ENCODE data around the gene DNAL4. TPM values are rescaled to one million over a fixed set of nuclear protein-coding genes. Genes with fewer than 3 reads are reported as not detected.

DNAL4 gene
- polyA plus RNA-seq, 1 experiment = 29.9 TPM

DNA sequence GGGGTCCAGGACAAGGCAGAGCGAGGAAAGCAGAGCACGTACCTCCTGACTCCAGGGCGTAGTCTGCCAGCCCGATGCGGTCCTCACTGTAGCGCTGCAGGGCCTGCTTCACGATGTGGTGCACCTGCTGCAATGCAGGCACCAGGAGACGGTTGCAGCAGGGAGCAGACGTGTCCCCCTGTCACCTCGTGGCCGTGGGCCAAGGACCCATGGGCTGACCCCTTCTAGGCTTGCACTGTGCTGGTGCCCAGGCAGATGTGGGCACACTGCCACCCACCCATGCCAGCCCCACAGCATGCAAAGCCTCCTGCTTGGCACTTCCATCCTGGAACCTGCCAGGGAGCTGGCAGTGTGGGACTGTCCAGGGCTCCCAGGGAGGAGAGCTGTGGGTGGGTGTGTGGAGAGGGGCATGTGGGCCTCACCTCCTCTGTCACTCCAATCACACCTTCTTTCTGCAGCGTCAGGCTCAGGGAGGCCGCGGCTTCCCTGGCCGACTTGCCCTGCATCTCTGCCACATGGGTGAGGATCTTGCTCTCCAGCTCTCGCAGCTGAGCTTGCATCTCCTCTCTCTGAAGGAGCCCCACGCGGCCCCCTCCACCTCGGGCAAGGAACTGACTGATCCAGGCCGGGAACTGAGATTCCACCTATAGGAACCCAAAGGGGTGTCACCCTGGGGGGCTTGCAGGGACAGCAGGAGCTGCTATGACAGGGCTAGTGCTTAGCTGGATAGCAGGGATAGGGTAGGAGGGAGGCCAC, 54.5 kb downstream of the DNAL4 start:
- H3K27me3 ChIP-seq (ENCODE audit: control insufficient read depth, insufficient read depth, low read length) = no peaks in the 10 kb centered on the region
- ChIA-PET CTCF (interaction anchor here (1.1 kb wide), 1 partner anchor 12 kb away, joined by 3 read pairs; no protein-coding TSS in a partner anchor), POLR2A (no interaction called here)
- H3K4me3 ChIP-seq (ENCODE audit: low read depth, low read length) = no peak overlapping the region
- TF ChIP-seq, protein P1, sequence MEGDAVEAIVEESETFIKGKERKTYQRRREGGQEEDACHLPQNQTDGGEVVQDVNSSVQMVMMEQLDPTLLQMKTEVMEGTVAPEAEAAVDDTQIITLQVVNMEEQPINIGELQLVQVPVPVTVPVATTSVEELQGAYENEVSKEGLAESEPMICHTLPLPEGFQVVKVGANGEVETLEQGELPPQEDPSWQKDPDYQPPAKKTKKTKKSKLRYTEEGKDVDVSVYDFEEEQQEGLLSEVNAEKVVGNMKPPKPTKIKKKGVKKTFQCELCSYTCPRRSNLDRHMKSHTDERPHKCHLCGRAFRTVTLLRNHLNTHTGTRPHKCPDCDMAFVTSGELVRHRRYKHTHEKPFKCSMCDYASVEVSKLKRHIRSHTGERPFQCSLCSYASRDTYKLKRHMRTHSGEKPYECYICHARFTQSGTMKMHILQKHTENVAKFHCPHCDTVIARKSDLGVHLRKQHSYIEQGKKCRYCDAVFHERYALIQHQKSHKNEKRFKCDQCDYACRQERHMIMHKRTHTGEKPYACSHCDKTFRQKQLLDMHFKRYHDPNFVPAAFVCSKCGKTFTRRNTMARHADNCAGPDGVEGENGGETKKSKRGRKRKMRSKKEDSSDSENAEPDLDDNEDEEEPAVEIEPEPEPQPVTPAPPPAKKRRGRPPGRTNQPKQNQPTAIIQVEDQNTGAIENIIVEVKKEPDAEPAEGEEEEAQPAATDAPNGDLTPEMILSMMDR (IDR thresholded peaks at IDR 0.05; ENCODE audit: insufficient read depth, low read depth, low read length) = no peak
- peaks cover 43% of the 10 kb centered on the region for H3K36me3 ChIP-seq (ENCODE audit: control insufficient read depth, insufficient read depth, low read length)
- DNase-seq (ENCODE audit: low read depth) = no peak

DNA sequence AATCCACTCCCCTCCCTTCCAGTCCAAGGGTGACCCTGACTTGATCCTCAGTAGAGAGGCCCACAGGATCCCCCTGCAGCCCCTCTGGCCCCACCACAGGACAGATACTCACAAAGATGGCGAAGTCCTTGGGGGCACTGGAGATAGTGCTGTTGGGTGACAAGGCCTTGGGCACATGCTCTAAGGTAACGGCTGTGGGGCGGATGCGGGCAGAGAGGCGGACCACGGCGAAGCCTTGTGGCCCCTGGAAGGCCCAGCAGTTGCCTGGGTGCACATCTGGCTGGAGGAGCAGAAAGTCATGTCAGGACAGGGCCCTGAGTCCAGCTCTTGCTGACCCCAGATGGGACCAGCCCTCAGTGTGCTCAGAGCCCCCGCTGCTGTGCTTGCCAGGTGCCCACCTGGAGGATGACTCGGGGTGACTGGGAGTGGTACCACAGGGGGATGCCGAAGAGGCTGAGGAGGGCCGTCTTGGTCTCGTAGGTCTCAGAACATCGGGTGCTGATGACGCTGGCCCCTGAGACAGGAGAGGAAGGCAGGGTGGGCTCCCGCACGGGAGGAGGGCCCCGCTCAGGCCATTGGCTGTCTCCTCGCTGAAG, 55.4 kb downstream of the DNAL4 start:
- ChIA-PET POLR2A (no interaction called here), CTCF (no interaction called here)
- TF ChIP-seq, protein P1 (IDR thresholded peaks at IDR 0.05; ENCODE audit: insufficient read depth, low read depth, low read length) = no peak
- Histone ChIP-seq H3K4me3 (ENCODE audit: low read depth, low read length) (no peak overlapping the region), H3K36me3 (ENCODE audit: control insufficient read depth, insufficient read depth, low read length) (peaks cover 47% of the 10 kb centered on the region), H3K27me3 (ENCODE audit: control insufficient read depth, insufficient read depth, low read length) (no peaks in the 10 kb centered on the region)
- no peak for DNase-seq (ENCODE audit: low read depth)

DNA sequence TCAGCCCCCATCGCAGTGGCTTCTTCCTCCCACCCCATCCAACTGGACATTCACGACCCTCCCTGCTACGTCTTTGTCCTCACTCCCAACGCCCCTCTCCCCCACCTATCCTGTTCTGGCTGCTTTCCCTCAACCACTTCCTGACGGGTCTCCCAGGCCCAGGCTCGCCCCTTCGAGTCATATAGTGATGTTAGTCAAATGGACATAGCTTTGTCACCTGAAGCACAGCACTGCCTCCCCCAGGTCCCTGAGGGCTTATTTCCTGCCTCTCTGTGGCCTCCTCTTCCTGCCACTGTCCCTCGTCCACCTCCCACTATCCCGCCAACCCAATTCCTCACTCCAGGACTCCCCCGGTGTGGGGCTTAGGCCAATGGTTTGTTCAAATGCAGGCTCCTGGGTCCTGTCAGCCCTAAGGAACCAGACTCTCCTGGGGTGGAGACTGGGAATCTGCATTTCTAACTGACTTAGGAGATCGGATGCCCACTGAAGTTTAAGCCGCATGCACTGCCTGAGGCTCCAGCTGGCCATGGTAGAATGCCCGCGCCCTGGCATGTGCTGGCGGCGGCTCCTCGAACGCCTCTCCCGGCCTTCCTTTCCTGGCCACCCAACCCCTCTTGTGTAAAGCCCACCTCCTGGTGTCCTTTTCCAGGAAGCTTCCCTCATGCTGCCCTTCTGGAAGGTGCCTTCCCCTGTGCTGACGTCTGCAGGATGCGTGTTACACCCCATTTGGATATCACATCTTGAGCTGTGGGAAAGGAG, 56.5 kb downstream of the DNAL4 start:
- ChIA-PET POLR2A (no interaction called here), CTCF (interaction anchor here (0.9 kb wide), 1 partner anchor 15 kb away, joined by 4 read pairs; no protein-coding TSS in a partner anchor)
- Histone ChIP-seq H3K27me3 (ENCODE audit: control insufficient read depth, insufficient read depth, low read length) (no peaks in the 10 kb centered on the region), H3K4me3 (ENCODE audit: low read depth, low read length) (no peak overlapping the region), H3K36me3 (ENCODE audit: control insufficient read depth, insufficient read depth, low read length) (peaks cover 49% of the 10 kb centered on the region)
- DNase-seq (ENCODE audit: low read depth) = no peak
- TF ChIP-seq, protein P1 (IDR thresholded peaks at IDR 0.05; ENCODE audit: insufficient read depth, low read depth, low read length) = no peak

DNA sequence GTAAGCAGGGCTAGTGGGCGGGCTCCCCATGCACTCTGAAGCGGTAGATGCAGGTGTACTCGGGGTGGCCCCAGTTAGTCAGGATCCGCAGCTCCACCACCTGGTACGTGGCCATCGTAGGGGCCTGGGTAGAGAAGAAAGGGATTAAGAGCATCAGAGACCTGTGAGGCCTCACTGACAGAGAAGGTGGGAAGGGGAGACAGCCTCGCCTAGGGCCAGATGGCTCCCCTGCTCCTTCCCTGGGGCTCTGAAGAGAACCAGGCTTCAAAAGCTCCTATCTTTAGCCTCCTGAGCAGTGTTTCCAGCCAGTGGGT, 57.7 kb downstream of the DNAL4 start:
- peaks cover 49% of the 10 kb centered on the region for H3K36me3 ChIP-seq (ENCODE audit: control insufficient read depth, insufficient read depth, low read length)
- no peak for DNase-seq (ENCODE audit: low read depth)
- ChIA-PET POLR2A (no interaction called here), CTCF (interaction anchor here (1.4 to 4.7 kb wide), 2 partner anchors 11 kb away, joined by 5 to 29 read pairs; no protein-coding TSS in a partner anchor)
- no peak overlapping the region for H3K4me3 ChIP-seq (ENCODE audit: low read depth, low read length)
- TF ChIP-seq, protein P1 (IDR thresholded peaks at IDR 0.05; ENCODE audit: insufficient read depth, low read depth, low read length) = no peak
- no peaks in the 10 kb centered on the region for H3K27me3 ChIP-seq (ENCODE audit: control insufficient read depth, insufficient read depth, low read length)

Measured in BJ (cell line).